GM18519 (cell line): ENCODE measurements around the gene BPIFB3.
"Not testable (repeated sequence)": the region's sequence is repeated elsewhere in the genome, so short reads cannot be mapped to it uniquely, and the experiment has no call there.

ENCODE experiments used
- ATAC-seq: cut with Tn5 transposase; IDR thresholded peaks from one replicate; pipeline ENCODE4 v1.9.1; 2021; ENCODE audit warnings: mild to moderate bottlenecking, moderate library complexity; ENCODE audit not compliant: unreplicated experiment, low FRiP score

Gene BPIFB3

DNA sequence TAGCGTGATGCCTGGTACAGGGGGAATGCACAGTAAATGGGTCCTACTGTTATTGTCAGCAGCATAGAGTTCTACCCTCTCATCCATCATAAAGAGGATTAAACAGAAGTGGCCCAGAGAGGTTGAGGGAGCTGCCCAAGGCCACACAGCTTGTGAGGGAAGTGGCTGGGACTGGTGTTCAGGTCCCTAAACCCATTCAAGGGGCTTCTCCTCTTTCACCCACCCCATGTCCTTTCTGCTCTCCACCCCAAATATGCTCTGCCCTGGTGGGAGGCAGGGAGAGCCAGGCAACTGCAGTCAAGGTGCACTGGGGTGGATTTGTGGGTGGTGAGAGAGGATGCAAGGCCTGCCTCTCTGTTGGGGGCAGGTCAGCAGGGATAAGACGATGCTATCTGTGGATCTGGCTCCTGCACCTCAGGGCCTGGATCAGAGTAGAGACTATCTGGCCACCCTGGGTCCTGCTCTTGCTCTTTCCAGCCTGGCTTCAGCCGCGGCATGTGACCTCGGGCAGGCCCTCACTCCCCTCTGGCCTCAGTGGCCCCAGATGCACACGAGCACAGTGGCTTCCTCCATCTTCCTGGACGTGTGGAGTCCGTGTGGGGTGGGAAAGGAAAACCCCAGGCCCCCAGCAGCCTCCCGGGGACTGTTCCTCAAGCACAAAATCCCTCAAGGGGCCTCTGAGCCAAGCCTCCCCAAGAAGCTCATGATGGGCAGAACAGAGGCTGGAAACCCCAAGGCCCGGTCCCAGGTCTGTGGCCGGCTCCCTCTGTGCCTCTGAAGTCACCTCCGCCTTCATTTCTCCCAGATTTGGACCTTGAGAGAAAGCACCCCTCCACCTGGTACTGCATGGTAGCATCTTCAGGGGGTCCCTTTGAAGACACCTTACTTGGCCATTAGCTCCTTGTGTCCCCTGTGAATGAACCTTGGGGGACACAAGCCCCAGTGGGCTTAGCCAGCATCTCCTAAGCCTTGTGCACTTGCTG, 25.6 kb upstream of the BPIFB3 start:
- ATAC-seq, result no peak

DNA sequence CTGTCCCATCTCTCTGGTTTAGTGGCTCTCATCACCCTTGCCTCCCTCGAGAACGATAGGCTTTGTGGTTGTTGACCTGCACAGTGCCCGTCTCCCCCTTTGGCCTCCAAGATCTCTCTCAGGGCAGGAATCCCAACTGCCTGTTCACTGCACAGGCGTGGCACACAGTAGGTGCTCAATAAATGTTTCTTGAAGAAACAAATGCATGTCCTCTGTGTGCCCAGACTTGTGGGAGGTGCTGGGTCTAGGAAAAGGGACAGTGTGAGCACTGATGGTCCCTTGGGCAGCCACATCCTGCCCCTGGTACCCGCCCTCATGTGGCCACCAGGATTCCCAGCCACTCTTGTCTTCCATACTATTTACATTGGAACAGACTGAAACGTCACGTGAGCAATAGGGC, 24.8 kb upstream of the BPIFB3 start:
- ATAC-seq, result no peak

DNA sequence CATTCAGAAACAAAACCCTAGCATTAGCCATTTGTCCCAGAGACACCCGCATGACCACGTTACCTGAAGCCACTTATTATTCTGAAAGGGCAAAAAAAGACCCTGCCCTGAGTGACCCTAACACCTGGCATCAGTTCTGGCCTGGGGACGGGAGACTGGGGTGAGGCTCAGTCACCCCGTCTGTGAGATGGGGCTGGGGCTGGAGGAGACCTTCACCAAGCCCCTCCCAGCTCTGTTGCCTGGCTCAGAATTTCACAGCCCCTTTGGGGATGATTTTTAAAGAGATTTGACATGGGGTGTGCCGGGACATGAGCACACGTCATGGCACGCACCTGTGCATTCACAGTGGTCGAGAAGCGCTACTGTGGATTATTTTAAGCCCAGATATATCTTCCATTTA, 23.6 kb upstream of the BPIFB3 start:
- no peak for ATAC-seq

DNA sequence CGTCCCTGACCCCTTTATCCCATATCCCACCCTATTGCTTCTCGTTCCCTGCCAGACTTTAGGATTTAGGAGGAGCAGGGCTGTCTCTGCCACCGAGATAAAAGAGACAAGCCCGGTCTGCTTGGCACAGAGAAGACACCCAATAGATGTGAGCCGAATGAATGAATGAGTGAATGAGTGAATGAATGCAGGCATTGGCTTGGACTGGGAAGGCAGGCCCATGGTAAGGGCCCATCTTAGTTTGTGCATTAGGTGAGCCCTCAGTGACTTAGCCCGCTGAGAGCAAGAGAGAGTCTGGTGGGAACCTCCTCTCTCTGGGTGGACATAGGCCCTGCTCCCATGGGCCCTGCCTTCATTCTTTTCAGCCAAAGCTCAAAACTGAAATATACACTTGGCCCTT, 23.1 kb upstream of the BPIFB3 start:
- no peak for ATAC-seq

DNA sequence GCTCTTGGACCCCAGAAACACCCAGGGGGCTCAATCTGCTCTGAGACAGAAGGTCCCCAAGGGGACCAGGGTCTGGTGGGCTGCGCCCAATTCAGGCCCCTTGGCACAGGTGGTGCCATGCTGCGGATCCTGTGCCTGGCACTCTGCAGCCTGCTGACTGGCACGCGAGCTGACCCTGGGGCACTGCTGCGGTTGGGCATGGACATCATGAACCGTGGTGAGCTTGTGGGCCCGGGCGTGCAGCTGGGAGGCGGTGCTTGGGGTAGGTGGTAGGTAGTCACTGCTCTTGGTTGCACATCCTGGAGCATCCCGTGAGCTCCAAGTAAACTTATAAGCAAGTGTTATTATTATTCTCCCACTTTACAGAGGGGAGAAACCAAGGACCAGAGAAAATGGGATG, 22.2 kb upstream of the BPIFB3 start, which contains the start of gene BPIFB6:
TSS of gene BPIFB6 (plus strand) at position 118 of the 400 bp plus-strand sequence. CDS start at position 118, 0 bp downstream.
- ATAC-seq, result no peak

DNA sequence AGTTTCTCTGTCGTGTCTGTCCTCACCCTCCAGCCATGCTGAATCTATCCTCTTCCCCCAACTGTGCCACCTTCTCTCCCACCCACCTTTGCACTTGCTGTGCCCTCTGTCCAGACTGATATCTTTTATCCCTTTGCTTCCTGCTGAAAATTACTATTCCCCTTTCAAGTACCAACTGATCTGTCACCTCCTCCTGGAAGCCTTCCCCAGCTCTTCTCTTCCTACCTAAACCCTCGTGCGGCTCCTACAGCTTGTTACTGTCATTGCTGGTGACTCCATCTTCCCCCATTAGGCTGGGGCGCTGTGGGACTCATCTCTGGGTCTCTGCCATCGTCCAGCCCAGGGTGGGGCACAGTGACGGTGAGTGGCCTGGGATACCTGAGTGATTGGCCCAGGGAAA, 21.1 kb upstream of the BPIFB3 start:
- no peak for ATAC-seq

DNA sequence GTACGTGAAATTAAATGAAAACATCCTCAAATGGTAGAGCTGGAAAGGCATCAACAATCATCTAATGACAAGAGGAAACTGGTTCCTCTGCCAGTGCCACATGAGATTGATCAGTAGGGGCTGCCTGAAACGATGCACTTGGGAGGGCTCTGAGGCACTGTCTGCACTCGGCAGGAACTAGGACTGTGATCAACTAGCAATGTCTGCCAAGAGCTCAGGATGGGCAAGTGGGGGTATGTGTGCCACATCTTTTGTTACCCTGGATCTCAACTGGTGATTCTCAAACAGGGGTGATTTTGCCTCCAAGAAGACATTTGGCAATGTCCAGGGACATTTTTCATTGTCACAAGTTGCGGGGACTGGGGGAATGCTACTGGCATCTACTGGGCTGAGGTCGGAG, 20.3 kb upstream of the BPIFB3 start:
- ATAC-seq, result no peak

DNA sequence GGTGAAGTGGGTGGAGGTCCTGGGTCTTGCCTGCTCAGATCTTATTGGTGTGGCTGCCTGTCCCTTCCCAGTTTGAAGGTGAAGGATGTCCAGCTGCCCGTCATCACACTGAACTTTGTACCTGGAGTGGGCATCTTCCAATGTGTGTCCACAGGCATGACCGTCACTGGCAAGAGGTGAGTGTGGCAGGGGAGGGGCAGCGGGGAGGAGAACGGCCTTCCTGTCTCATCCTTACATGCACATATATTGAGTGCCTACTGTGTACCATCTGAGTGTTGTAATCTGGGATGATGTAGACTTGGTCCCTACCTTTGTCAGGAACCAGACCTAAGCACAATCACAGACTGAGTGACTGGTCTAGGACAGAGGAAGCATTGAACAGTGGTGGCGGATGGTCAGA, 19.6 kb upstream of the BPIFB3 start:
- no peak for ATAC-seq

DNA sequence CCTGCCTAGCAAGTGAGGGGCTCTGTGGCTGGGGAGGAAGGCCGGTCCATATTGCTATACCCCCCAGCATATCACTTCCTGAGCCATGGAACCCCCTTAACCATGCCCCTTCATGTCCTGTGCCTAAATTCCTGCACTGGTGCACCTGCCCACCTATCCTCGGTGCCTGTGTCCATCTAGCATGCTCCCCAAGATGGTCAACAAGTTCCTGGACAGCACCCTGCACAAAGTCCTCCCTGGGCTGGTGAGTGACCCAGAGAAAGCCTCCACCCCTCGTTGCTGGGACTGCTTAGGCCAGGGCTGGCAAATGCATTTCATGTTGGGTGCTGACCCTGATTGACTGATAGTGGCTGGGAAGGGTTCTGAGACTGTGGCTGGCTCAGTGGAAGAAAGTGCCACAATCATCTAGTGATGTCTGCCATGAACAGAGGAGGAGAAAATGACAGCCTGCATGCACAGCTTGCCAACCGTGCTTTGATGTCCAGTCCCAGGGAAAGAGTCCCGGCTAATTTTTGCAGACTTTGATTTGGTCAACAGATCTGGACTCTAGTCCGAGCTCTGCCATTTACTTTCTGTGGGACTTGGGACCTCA, 18.7 kb upstream of the BPIFB3 start:
- no peak for ATAC-seq

DNA sequence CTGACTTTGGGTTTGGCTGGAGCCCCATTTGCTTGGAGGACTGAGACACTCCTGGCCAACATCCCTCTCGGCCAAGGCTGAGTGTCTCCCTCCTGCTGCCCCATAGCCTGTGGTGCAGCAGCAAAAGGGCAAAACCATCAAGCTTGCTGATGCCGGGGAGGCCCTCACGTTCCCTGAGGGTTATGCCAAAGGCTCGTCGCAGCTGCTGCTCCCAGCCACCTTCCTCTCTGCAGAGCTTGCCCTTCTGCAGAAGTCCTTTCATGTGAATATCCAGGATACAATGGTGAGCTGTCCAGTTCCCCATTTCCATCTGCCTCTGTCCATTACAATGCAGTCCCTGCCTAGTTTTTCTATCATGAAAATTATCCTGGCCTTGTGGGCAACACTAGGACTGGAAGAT, 16.2 kb upstream of the BPIFB3 start:
- no peak for ATAC-seq

DNA sequence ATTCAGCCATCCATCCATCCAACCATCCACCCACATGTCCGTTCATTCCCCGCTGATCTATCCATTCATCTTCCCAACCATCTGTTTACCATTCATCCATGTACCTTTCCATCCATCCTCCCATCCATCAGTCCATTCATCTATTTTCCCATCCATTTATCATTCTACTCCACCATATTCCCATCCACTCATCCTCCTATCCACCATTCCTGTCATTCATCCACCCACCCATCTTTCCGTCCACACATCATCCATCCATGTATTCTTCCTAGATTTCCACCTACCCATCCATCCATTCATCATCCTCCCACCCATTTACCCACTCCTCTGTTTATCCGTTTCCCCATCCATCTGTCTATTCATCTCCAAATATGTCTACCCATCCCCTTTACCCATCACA, 15.5 kb upstream of the BPIFB3 start:
- no peak for ATAC-seq

DNA sequence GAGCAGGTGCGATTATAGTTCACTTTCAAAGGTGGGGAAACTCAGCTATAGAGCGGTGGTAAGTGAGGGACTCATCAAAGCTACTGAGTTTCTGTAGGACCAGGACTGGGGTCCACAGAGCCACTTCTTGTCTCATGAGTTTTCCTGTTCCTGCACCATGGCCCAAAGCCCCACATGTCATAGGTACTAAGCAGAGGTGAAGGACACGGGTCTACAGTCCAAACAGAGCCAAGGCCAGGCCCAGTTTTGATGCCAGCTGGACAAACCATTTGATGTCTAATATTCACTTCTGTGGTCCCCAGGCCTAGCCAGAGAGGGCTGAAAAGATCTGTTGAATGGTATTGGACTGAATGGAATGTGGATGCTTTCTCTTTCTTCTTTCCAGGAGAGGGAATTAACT, 11.3 kb upstream of the BPIFB3 start:
- no peak for ATAC-seq

DNA sequence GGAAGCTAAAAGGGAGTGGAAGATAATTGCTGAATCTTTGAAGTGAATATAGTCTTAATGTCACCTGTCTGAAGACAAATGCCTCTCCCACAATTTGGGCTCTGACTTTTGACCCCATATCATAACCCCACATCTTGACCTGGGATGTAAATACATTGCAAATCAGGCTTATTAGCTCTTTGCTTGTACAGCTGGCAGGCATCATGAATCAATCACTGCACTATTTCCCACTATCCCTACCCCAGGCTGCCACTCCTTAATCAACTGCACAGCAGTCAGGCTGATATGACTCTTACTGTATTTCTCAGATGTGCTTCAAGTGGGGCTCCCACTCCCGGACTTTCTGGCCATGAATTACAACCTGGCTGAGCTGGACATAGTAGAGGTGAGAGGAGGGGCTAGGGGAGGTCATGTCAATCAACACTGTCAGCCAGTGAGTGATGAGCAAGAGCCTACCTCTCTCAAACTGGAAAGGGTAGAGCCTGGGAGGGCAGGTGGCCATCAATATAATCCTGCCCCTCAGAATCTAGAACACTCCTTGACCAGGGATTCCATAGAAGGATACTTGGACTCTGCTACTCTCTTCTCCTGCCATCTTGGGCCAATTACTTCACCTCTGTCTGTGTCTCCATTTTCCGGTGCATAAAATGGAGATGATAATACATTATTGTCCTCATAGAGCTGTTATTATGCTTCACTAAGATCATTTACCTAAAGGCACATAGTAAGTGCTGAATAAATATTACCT, 10.5 kb upstream of the BPIFB3 start:
- no peak for ATAC-seq

DNA sequence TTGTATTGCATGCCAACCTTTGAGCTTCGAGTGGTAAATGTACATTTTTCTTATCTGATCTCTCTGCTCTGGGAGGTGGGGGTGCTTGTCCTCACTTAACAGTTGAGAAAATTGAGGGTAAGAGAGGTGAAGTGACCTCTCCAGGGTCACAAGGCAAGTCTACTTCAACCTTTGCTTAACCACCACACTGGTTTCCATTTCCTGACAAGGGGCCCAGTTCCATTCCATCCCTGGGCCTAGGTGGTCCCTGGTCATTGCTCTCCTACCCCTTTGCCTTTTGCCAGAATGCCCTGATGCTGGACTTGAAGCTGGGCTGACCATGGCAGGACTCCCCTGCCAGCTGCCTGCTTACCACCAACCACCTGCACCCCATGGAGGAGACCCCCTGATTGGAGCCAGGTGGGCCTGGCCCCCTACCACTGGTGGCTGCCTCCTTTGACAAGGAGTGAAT, 9.9 kb upstream of the BPIFB3 start:
- no peak for ATAC-seq

DNA sequence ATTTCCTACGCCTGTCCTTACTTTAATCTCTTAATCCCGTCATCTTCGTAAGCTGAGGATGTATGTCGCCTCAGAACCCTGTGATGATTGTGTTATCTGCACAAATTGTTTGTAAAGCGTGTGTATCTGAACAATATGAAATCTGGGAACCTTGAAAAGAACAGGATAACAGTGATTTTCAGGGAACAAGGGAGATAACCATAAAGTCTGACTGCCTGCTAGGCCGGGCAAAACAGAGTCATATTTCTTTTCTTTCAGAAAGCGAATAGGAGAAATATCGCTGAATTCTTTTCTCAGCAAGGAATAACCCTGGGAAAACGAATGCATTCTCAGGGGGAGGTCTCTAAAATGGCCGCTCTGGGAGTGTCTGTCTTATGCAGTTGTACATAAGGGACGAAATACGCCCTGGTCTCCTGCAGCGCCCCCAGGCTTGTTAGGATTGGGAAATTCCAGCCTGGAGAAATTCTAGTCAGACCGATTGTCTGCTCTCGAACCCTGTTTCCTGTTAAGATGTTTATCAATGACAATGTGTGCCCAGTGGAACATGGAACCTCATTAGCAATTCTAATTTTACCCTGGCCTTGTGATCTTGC, 8.5 kb upstream of the BPIFB3 start:
- not testable (repeated sequence) for ATAC-seq

DNA sequence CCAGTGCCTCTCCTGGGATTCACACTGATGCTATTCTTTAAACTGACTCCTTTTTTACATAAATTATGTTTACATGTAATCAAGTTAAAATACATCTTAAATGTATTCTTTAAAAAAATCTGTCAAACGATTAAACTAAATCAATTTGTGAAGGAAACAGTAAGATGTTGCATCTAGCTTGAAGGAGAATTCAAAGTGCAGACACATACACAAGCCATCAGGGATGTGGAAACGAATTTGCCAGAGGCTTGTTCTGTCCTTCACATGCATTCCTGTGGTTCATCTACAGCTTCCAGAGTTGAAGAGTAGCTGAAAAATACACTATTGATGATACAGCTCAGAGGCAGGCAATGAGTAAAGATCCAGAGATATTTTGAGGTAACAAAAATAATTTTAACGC, 7.3 kb upstream of the BPIFB3 start:
- no peak for ATAC-seq

DNA sequence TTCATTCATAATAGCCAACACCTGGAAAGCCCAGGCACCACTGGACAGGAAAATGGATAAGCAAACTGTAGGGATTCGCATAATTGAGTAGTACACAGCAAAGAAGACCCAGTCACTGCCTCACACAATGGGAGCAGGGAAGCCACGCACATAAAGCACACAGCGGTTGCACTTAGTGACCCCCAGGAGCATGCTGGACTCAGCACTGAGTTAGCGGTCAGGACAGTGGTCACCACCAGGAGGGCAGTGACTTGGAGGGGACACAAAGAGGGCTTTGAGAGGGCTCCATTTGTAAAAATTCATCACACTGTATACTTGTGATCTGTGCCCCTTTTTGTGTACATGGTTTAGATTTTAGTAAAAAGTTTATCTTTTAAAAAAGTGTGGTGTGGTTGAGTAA, 2.4 kb upstream of the BPIFB3 start:
- ATAC-seq, result no peak

DNA sequence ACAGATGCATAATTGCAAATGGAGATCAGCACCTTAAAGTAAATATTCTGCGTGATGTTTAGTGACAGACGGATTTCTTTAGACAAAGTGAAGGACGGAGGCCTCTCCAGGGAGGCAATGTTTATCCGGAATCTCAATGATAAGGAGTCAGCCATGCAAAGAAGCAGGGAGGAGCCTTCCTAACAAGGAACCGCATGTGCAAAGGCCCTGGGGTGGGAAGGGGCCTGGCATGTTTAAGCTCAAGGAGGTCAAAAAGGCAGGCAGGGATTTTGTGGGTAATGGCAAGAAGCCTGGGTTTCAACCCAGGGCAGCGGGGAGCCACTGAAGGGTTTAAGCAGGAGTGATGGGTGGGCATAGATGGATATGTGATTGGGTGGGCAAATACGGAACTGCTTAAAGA, 678 bp downstream of the BPIFB3 start:
- ATAC-seq, result no peak

DNA sequence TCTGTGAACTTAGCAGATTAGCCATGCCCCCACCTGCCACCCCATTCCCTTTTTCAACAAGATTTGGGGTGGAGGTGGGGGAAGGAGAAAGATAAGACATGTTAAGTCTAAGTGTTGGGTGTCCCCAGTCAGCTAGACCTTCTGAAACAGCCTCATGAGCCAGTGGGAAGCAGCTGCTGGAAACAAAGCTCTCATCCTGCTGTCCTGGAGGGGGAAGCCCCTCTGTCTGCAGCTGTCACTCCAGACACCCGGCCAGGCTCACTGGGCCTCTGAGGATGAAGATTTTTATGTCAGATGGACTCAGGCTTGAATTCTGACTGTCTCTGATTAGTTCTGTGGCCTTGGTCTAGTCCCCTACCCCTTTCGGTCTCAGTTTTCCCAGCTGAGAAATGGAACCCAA, 1.1 kb downstream of the BPIFB3 start:
- ATAC-seq, result no peak

DNA sequence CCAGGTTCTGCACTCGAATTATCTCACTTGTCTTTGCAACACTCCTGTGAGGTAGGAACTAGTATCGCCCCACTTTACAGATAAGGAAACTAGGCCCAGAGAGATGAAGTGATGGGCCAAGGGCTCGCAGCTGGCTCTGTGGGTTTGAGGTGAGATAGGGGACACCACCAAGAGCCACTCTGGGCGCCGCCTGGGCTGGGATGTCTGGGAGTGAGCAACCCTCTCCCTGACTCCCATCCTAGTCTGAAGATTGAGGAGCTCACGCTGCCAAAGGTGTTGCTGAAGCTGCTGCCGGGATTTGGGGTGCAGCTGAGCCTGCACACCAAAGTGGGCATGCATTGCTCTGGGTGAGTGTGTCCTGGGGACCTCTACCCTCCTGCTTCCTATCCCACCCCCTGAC, 5.4 kb downstream of the BPIFB3 start:
- no peak for ATAC-seq
